22Rv1 (cell line): ENCODE results near the gene APOBEC2.
A peak's percentile ranks its signal among the peaks of the same experiment; 100 is the strongest.

Source experiments
- ZFX ChIP-seq: fragments of 450-650 bp; IDR thresholded peaks from 2 replicates; pipeline ENCODE4 v1.6.1; 2017; ENCODE audit warnings: antibody characterized with exemption, borderline replicate concordance
- TF ChIP-seq, protein P1 (sequence below): fragments of 450-650 bp; IDR thresholded peaks from 2 replicates; pipeline ENCODE4 v1.5.1; 2017; ENCODE audit warnings: mild to moderate bottlenecking

DNA sequence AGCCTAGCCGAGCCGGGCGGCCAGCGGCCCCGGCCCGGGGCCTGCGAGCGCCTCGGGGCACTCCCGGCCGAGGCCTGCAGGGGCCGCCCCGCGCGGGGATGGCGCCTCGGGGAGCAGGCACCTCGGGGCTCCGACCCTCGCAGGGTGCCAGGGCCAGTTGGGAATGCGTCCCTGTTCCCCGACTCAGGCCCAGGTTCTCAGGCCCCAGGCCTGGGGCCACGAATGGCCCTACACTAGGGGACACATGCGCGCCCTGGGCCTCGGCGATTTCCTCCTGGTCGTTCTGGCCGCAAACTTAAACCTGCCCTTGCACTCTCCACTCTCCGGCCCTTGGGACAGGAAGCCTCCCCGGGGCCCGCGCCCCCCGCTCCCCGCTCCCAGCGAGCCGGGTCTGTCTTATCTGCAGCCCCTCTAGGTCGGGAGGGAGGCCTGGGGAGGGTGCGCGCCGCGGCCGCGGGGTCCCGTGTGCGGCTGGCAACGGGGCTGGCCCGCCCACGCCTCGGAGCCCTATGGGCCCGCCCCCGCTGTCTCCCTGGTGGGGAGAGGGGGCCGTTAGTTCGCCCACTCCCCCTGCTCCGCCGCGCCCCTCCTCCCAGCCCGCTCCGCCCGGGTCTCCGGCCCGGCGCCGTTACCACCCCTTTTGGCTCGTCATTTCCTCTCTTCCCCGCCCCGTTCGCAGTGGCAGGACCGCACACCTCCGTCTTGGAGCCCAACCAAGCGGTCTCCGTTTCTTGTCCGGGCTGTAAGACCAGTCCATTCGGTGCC is 20.4 kb downstream of the APOBEC2 start:
- TF ChIP-seq, protein P1, sequence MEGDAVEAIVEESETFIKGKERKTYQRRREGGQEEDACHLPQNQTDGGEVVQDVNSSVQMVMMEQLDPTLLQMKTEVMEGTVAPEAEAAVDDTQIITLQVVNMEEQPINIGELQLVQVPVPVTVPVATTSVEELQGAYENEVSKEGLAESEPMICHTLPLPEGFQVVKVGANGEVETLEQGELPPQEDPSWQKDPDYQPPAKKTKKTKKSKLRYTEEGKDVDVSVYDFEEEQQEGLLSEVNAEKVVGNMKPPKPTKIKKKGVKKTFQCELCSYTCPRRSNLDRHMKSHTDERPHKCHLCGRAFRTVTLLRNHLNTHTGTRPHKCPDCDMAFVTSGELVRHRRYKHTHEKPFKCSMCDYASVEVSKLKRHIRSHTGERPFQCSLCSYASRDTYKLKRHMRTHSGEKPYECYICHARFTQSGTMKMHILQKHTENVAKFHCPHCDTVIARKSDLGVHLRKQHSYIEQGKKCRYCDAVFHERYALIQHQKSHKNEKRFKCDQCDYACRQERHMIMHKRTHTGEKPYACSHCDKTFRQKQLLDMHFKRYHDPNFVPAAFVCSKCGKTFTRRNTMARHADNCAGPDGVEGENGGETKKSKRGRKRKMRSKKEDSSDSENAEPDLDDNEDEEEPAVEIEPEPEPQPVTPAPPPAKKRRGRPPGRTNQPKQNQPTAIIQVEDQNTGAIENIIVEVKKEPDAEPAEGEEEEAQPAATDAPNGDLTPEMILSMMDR = peak; percentile 42
- TF ChIP-seq ZFX = no peak
